H9 (cell line): ENCODE results near the gene DPP10. TPM values are rescaled to one million over a fixed set of nuclear protein-coding genes. Genes with fewer than 3 reads are reported as not detected.

Experiments
- DNase-seq: peaks from one replicate; pipeline ENCODE4 v3.0.0-alpha.2; 2017
- H2AFZ ChIP-seq: one replicate; pipeline ENCODE4 v1.6.1; 2013; ENCODE audit warnings: mild to moderate bottlenecking, low read length, control low read depth, moderate library complexity
- H2AK5ac ChIP-seq: 2 replicates; pipeline ENCODE4 v1.6.1; 2013; ENCODE audit warnings: low read length, control low read depth, mixed read lengths; ENCODE audit not compliant: insufficient read length
- H2BK120ac ChIP-seq: one replicate; pipeline ENCODE4 v1.6.1; 2013; ENCODE audit warnings: low read depth, mild to moderate bottlenecking, low read length, control low read depth, inconsistent platforms; ENCODE audit not compliant: poor library complexity, severe bottlenecking
- H2BK12ac ChIP-seq: 2 replicates; pipeline ENCODE4 v1.6.1; 2013; ENCODE audit warnings: low read length, control low read depth, mixed read lengths, low read depth; ENCODE audit not compliant: insufficient read length
- H2BK15ac ChIP-seq: 2 replicates; pipeline ENCODE4 v1.6.1; 2013; ENCODE audit warnings: low read depth, low read length, control low read depth
- H2BK20ac ChIP-seq: one replicate; pipeline ENCODE4 v1.6.1; 2013; ENCODE audit warnings: low read depth, mild to moderate bottlenecking, low read length, control low read depth, inconsistent platforms; ENCODE audit not compliant: poor library complexity, severe bottlenecking
- H2BK5ac ChIP-seq: 2 replicates; pipeline ENCODE4 v1.6.1; 2013; ENCODE audit warnings: low read length, control low read depth, mixed read lengths; ENCODE audit not compliant: insufficient read length
- H3K14ac ChIP-seq: 2 replicates; pipeline ENCODE4 v1.6.1; 2013; ENCODE audit warnings: low read length, control low read depth; ENCODE audit not compliant: insufficient read depth
- H3K18ac ChIP-seq: 2 replicates; pipeline ENCODE4 v1.6.1; 2013; ENCODE audit warnings: low read depth, mild to moderate bottlenecking, mixed read lengths, low read length, control low read depth; ENCODE audit not compliant: insufficient read length
- H3K23ac ChIP-seq: 2 replicates; pipeline ENCODE4 v1.6.1; 2013; ENCODE audit warnings: low read length, control low read depth, mixed read lengths, low read depth; ENCODE audit not compliant: insufficient read length
- H3K23me2 ChIP-seq: 2 replicates; pipeline ENCODE4 v1.6.1; 2013; ENCODE audit warnings: low read depth, mild to moderate bottlenecking, mixed read lengths, low read length, control low read depth; ENCODE audit not compliant: insufficient read length, poor library complexity, severe bottlenecking
- H3K27ac ChIP-seq: 2 replicates; pipeline ENCODE4 v1.5.1; 2013; ENCODE audit warnings: low read length, control low read depth, mixed read lengths, low read depth; ENCODE audit not compliant: insufficient read length
- H3K27me3 ChIP-seq: 2 replicates; pipeline ENCODE4 v1.6.1; 2013; ENCODE audit warnings: low read length, control low read depth, inconsistent platforms; ENCODE audit not compliant: insufficient read depth
- H3K4ac ChIP-seq: 2 replicates; pipeline ENCODE4 v1.6.1; 2013; ENCODE audit warnings: low read depth, mild to moderate bottlenecking, control low read depth, inconsistent platforms, low read length, moderate library complexity
- H3K4me1 ChIP-seq: 2 replicates; pipeline ENCODE4 v1.6.1; 2013; ENCODE audit warnings: low read length, control low read depth, inconsistent platforms; ENCODE audit not compliant: insufficient read depth
- H3K4me2 ChIP-seq: 2 replicates; pipeline ENCODE4 v1.6.1; 2013; ENCODE audit warnings: low read length, control low read depth, mixed read lengths; ENCODE audit not compliant: insufficient read length, insufficient read depth
- H3K56ac ChIP-seq: 2 replicates; pipeline ENCODE4 v1.6.1; 2013; ENCODE audit warnings: low read depth, mild to moderate bottlenecking, mixed read lengths, low read length, control low read depth; ENCODE audit not compliant: insufficient read length
- H3K79me1 ChIP-seq: 2 replicates; pipeline ENCODE4 v1.6.1; 2013; ENCODE audit warnings: low read depth, mild to moderate bottlenecking, moderate library complexity, low read length, control low read depth, inconsistent platforms; ENCODE audit not compliant: insufficient read depth, poor library complexity, severe bottlenecking
- H3K79me2 ChIP-seq: 2 replicates; pipeline ENCODE4 v1.6.1; 2013; ENCODE audit warnings: low read length, control low read depth, inconsistent platforms; ENCODE audit not compliant: insufficient read depth
- H3K9ac ChIP-seq: 2 replicates; pipeline ENCODE4 v1.6.1; 2013; ENCODE audit warnings: low read length, control low read depth, mixed read lengths; ENCODE audit not compliant: insufficient read length; ENCODE audit errors: extremely low read depth
- H3K9me3 ChIP-seq: one replicate; pipeline ENCODE4 v1.6.1; 2013; ENCODE audit warnings: low read depth, low read length, inconsistent platforms; ENCODE audit not compliant: control insufficient read depth
- H3T11ph ChIP-seq: one replicate; pipeline ENCODE4 v1.6.1; 2013; ENCODE audit warnings: mild to moderate bottlenecking, low read length, control low read depth, inconsistent platforms
- H4K20me1 ChIP-seq: one replicate; pipeline ENCODE4 v1.6.1; 2013; ENCODE audit not compliant: control insufficient read depth, insufficient read length, insufficient read depth
- H4K5ac ChIP-seq: 2 replicates; pipeline ENCODE4 v1.6.1; 2013; ENCODE audit warnings: low read depth, mild to moderate bottlenecking, mixed read lengths, low read length, control low read depth; ENCODE audit not compliant: insufficient read length
- H4K8ac ChIP-seq: replicated peaks from 2 replicates; pipeline ENCODE4 v1.6.1; 2013; ENCODE audit warnings: low read length, control low read depth, mixed read lengths, low read depth; ENCODE audit not compliant: insufficient read length
- H4K91ac ChIP-seq: 2 replicates; pipeline ENCODE4 v1.6.1; 2013; ENCODE audit warnings: low read depth, mild to moderate bottlenecking, moderate library complexity, mixed read lengths, low read length, control low read depth; ENCODE audit not compliant: insufficient read length
- H3K27ac Mint-ChIP-seq, 3 experiments: 2 replicates in 2 of 3; 3 replicates in 1 of 3; pipeline ENCODE4 v1.8.0; 2020 to 2021; ENCODE audit warnings: mixed read lengths in 3 of 3, mild to moderate bottlenecking in 1 of 3, moderate library complexity in 1 of 3
- H3K27me3 Mint-ChIP-seq: 2 replicates; pipeline ENCODE4 v1.8.0; 2021; ENCODE audit warnings: low read depth, mild to moderate bottlenecking, moderate library complexity, mixed read lengths
- H3K36me3 Mint-ChIP-seq, 3 experiments: 2 replicates in 2 of 3; 3 replicates in 1 of 3; pipeline ENCODE4 v1.8.0; 2020 to 2021; ENCODE audit warnings: low read depth in 3 of 3, mixed read lengths in 3 of 3; ENCODE audit not compliant: insufficient read depth in 1 of 3
- H3K4me1 Mint-ChIP-seq, 2 experiments: 2 replicates each; pipeline ENCODE4 v1.8.0; 2020; ENCODE audit warnings: mixed read lengths in 2 of 2
- H3K4me3 Mint-ChIP-seq, 2 experiments: 2 replicates in 1 of 2; 3 replicates in 1 of 2; pipeline ENCODE4 v1.8.0; 2020 to 2021; ENCODE audit warnings: mild to moderate bottlenecking in 2 of 2, mixed read lengths in 2 of 2, moderate library complexity in 1 of 2
- H3K9me3 Mint-ChIP-seq, 2 experiments: 2 replicates in 1 of 2; 3 replicates in 1 of 2; pipeline ENCODE4 v1.8.0; 2020; ENCODE audit warnings: mild to moderate bottlenecking in 2 of 2, mixed read lengths in 2 of 2, moderate library complexity in 1 of 2
- WGBS: extraction: QIAGEN DNeasy Blood & Tissue Kit; methylation state at CpG from one replicate; pipeline ENCODE4 v1.1.7; 2013; ENCODE audit warnings: missing lambda C conversion rate, low lambda C conversion rate, mixed read lengths; ENCODE audit not compliant: insufficient read length; ENCODE audit errors: extremely low coverage; 5-methylcytosine and 5-hydroxymethylcytosine counted together
- total RNA-seq: library from RNA; stranded (reverse); gene quantifications from 2 replicates; pipeline ENCODE4 v1.2.1, GENCODE V29; 2021
- TF ChIP-seq, protein P1 (sequence below): fragments of 200-600 bp; sonication (generic); conservative IDR thresholded peaks from 3 replicates; pipeline ENCODE4 v1.8.0; 2021; ENCODE audit warnings: antibody characterized with exemption, mild to moderate bottlenecking

Gene DPP10
- total RNA-seq, 1 experiment from 2014 or later = 11.3 TPM

- H3K4me3 Mint-ChIP-seq = no peak overlapping the region
Measured at GRCh38 chr2:114728372-114728771, 285.9 kb downstream of the DPP10 start.

More at GRCh38 chr2:114728372-114728771, 285.9 kb downstream of the DPP10 start:
- Histone ChIP-seq H4K5ac (no peak overlapping the region), H3K79me1 (no peaks in the 10 kb centered on the region), H2BK120ac (no peak overlapping the region), H3K27me3 (no peaks in the 10 kb centered on the region), H4K91ac (no peak overlapping the region), H3K4ac (no peak overlapping the region), H3K56ac (no peak overlapping the region), H3K23ac (no peak overlapping the region), H2AFZ (no peak overlapping the region), H3K4me1 (peaks cover 2% of the 10 kb centered on the region), H3K14ac (no peak overlapping the region), H3K27ac (no peak overlapping the region), H2BK12ac (no peak overlapping the region), H3K9ac (no peak overlapping the region), H3T11ph (no peak overlapping the region), H4K20me1 (no peaks in the 10 kb centered on the region), H2BK20ac (no peak overlapping the region), H2BK5ac (no peak overlapping the region), H3K9me3 (no peaks in the 10 kb centered on the region), H3K23me2 (no peaks in the 10 kb centered on the region), H2AK5ac (no peak overlapping the region), H3K4me2 (no peak overlapping the region), H3K79me2 (no peaks in the 10 kb centered on the region), H3K18ac (no peak overlapping the region), H2BK15ac (no peak overlapping the region), H4K8ac (no peak overlapping the region)
- no peak overlapping the region for H3K27ac Mint-ChIP-seq
- H3K9me3 Mint-ChIP-seq = peaks cover 7 to 11% of the 10 kb centered on the region in 2 experiments
- peaks cover 0 to 28% (median 0%) of the 10 kb centered on the region in 3 experiments; a peak in 6 of 7 replicates for H3K36me3 Mint-ChIP-seq
- no peaks in the 10 kb centered on the region for H3K27me3 Mint-ChIP-seq
- no CpG with 5 or more reads among the region's 4 CpGs for WGBS
- H3K4me1 Mint-ChIP-seq = peaks cover 11 to 15% of the 10 kb centered on the region in 2 experiments
- TF ChIP-seq, protein P1, sequence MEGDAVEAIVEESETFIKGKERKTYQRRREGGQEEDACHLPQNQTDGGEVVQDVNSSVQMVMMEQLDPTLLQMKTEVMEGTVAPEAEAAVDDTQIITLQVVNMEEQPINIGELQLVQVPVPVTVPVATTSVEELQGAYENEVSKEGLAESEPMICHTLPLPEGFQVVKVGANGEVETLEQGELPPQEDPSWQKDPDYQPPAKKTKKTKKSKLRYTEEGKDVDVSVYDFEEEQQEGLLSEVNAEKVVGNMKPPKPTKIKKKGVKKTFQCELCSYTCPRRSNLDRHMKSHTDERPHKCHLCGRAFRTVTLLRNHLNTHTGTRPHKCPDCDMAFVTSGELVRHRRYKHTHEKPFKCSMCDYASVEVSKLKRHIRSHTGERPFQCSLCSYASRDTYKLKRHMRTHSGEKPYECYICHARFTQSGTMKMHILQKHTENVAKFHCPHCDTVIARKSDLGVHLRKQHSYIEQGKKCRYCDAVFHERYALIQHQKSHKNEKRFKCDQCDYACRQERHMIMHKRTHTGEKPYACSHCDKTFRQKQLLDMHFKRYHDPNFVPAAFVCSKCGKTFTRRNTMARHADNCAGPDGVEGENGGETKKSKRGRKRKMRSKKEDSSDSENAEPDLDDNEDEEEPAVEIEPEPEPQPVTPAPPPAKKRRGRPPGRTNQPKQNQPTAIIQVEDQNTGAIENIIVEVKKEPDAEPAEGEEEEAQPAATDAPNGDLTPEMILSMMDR = no peak
- no peak for DNase-seq
